Lower lobe of right lung (tissue), 2 donors: Measurements from ENCODE around the gene ERCC6L2. TPM values are rescaled to one million over a fixed set of nuclear protein-coding genes. Genes with fewer than 3 reads are reported as not detected.

Source experiments
- ATAC-seq, 2 donors: fragments of 200-7000 bp; cut with Tn5 transposase; one replicate each; pipeline ENCODE4 v1.9.1; 2020 to 2022; ENCODE audit warnings: mild to moderate bottlenecking in 2 of 2, moderate library complexity in 2 of 2
- DNase-seq: peaks from one replicate; pipeline ENCODE4 v3.0.0-alpha.2; 2020
- H3K27ac ChIP-seq: fragments of 200-600 bp; one replicate; pipeline ENCODE4 v1.8.0; 2022
- H3K27me3 ChIP-seq: fragments of 200-600 bp; one replicate; pipeline ENCODE4 v1.8.0; 2022; ENCODE audit warnings: low read depth
- H3K36me3 ChIP-seq: fragments of 200-600 bp; one replicate; pipeline ENCODE4 v1.8.0; 2022; ENCODE audit warnings: mild to moderate bottlenecking
- H3K4me1 ChIP-seq: fragments of 200-600 bp; one replicate; pipeline ENCODE4 v1.8.0; 2022
- H3K4me3 ChIP-seq: fragments of 200-600 bp; one replicate; pipeline ENCODE4 v1.8.0; 2022; ENCODE audit warnings: mild to moderate bottlenecking
- H3K9me3 ChIP-seq: fragments of 200-600 bp; one replicate; pipeline ENCODE4 v1.8.0; 2022
- CTCF ChIP-seq: fragments of 200-600 bp; IDR thresholded peaks from one replicate; pipeline ENCODE4 v1.8.0; 2022; ENCODE audit warnings: antibody characterized with exemption, mild to moderate bottlenecking
- intact Hi-C: fragments of 100-400 bp; cut with DNase I; formaldehyde crosslinking; loops from one replicate; pipeline ENCODE4 v1.11.0; 2022
- total RNA-seq: library from RNA; stranded (reverse); fragmentation: NEBNext Ultra II Directional; extraction: Animal tissue kit (Norgen Biotek cat#: 25700); gene quantifications from one replicate; pipeline ENCODE4 v1.2.1, GENCODE V29; 2021
- donor health status: DM: no; HTN: yes; CAD: no; lungs with severe emphysema.

Gene ERCC6L2
- total RNA-seq, 1 donor from 2014 or later = 42.8 TPM

- DNase-seq = no peak
- no peak for TF ChIP-seq CTCF
- no peaks in the 10 kb centered on the region for H3K9me3 ChIP-seq
- H3K4me1 ChIP-seq = peaks cover 10% of the 10 kb centered on the region
- no peaks in the 10 kb centered on the region for H3K27me3 ChIP-seq
- no peak overlapping the region for H3K4me3 ChIP-seq
- ATAC-seq = peak in 1 of 2 donors; percentile 47
- intact Hi-C loops = no loop called here
- no peak overlapping the region for H3K27ac ChIP-seq
- peaks cover 13% of the 10 kb centered on the region for H3K36me3 ChIP-seq
These were observed 600 bp downstream of the ERCC6L2 start for GRCh38 chr9:95876138-95876444.

GRCh38 chr9:95876595-95876994 lies 1.1 kb downstream of the ERCC6L2 start:
- Histone ChIP-seq H3K36me3 (peaks cover 12% of the 10 kb centered on the region), H3K9me3 (no peaks in the 10 kb centered on the region), H3K27me3 (no peaks in the 10 kb centered on the region), H3K27ac (no peak overlapping the region), H3K4me1 (peaks cover 10% of the 10 kb centered on the region), H3K4me3 (no peak overlapping the region)
- DNase-seq (no peak), ATAC-seq (no peak)
- TF ChIP-seq CTCF = no peak
- intact Hi-C loops = no loop called here

- Histone ChIP-seq H3K36me3 (peaks cover 19% of the 10 kb centered on the region), H3K4me1 (peaks cover 10% of the 10 kb centered on the region), H3K27me3 (no peaks in the 10 kb centered on the region), H3K9me3 (no peaks in the 10 kb centered on the region), H3K27ac (no peak overlapping the region), H3K4me3 (no peak overlapping the region)
- ATAC-seq (no peak), DNase-seq (no peak)
- TF ChIP-seq CTCF = no peak
- intact Hi-C loops = no loop called here
These were observed 2.5 kb downstream of the ERCC6L2 start for GRCh38 chr9:95877984-95878383.

GRCh38 chr9:95879591-95879990 lies 4.1 kb downstream of the ERCC6L2 start:
- ATAC-seq (no peak), DNase-seq (no peak)
- Histone ChIP-seq H3K4me1 (peaks cover 2% of the 10 kb centered on the region), H3K27me3 (no peaks in the 10 kb centered on the region), H3K4me3 (no peak overlapping the region), H3K36me3 (peaks cover 28% of the 10 kb centered on the region), H3K27ac (no peak overlapping the region), H3K9me3 (no peaks in the 10 kb centered on the region)
- intact Hi-C loops = no loop called here
- no peak for TF ChIP-seq CTCF

- intact Hi-C loops = no loop called here
- Histone ChIP-seq H3K4me1 (no peaks in the 10 kb centered on the region), H3K4me3 (no peak overlapping the region), H3K27me3 (no peaks in the 10 kb centered on the region), H3K36me3 (peaks cover 28% of the 10 kb centered on the region), H3K9me3 (no peaks in the 10 kb centered on the region), H3K27ac (no peak overlapping the region)
- ATAC-seq (no peak), DNase-seq (no peak)
- no peak for TF ChIP-seq CTCF
These were observed 4.7 kb downstream of the ERCC6L2 start for GRCh38 chr9:95880021-95880690.
